IMR-90 (cell line): ENCODE results near the gene DMD. TPM values are rescaled to one million over a fixed set of nuclear protein-coding genes. Genes with fewer than 3 reads are reported as not detected.

ENCODE experiments used
- ATAC-seq: fragments of 200-7000 bp; cut with Tn5 transposase; 2 replicates; pipeline ENCODE4 v1.9.1; 2020; ENCODE audit warnings: low read depth, mild to moderate bottlenecking, moderate library complexity
- BruUV-seq: library from RNA; stranded (reverse); fragments of 400-500 nt; replicated peaks from 2 replicates; lab custom pipeline; 2021; lab: Mats Ljungman, UMichigan
- CTCF ChIA-PET: fragments of 300-600 bp; formaldehyde crosslinking; extraction: SDS; loops from one replicate; lab custom pipeline; 2021; ENCODE audit warnings: antibody characterized with exemption; lab: Yijun Ruan, JAX
- POLR2A ChIA-PET: fragments of 300-600 bp; sonication (Branson Sonifier 250); formaldehyde crosslinking; loops from one replicate; lab custom pipeline; 2022; ENCODE audit warnings: antibody characterized with exemption; ENCODE audit not compliant: unreplicated experiment; lab: Charles Lee
- DNase-seq: peaks from one replicate; pipeline ENCODE4 v3.0.0; 2013
- H2AFZ ChIP-seq: replicated peaks from 2 replicates; pipeline ENCODE3; 2013; ENCODE audit warnings: low read length, mild to moderate bottlenecking; ENCODE audit not compliant: poor library complexity
- H2AK5ac ChIP-seq: 2 replicates; pipeline ENCODE4 v1.6.1; 2013; ENCODE audit warnings: low read depth, low read length, inconsistent platforms
- H2AK9ac ChIP-seq: replicated peaks from 2 replicates; pipeline ENCODE3; 2013; ENCODE audit warnings: mild to moderate bottlenecking, low read depth, low read length, moderate library complexity; ENCODE audit not compliant: poor library complexity
- H2BK120ac ChIP-seq: 2 replicates; pipeline ENCODE4 v1.6.1; 2013; ENCODE audit warnings: low read depth, low read length, inconsistent platforms
- H2BK15ac ChIP-seq: 3 replicates; pipeline ENCODE4 v1.6.1; 2013; ENCODE audit warnings: low read depth, low read length, inconsistent platforms
- H2BK20ac ChIP-seq: 2 replicates; pipeline ENCODE4 v1.6.1; 2013; ENCODE audit warnings: low read depth, mild to moderate bottlenecking, inconsistent platforms, low read length, moderate library complexity
- H2BK5ac ChIP-seq: 2 replicates; pipeline ENCODE4 v1.6.1; 2013; ENCODE audit warnings: mild to moderate bottlenecking, low read depth, low read length, inconsistent platforms; ENCODE audit not compliant: poor library complexity, severe bottlenecking
- H3K14ac ChIP-seq: replicated peaks from 2 replicates; pipeline ENCODE4 v1.6.1; 2013; ENCODE audit warnings: low read depth, low read length, inconsistent platforms
- H3K18ac ChIP-seq: 2 replicates; pipeline ENCODE4 v1.6.1; 2013; ENCODE audit warnings: low read depth, low read length, control low read depth
- H3K23ac ChIP-seq: 2 replicates; pipeline ENCODE4 v1.6.1; 2013; ENCODE audit warnings: low read depth, low read length, inconsistent platforms
- H3K27ac ChIP-seq: 2 replicates; pipeline ENCODE4 v1.5.1; 2013; ENCODE audit warnings: mild to moderate bottlenecking, control low read depth, low read length; ENCODE audit not compliant: insufficient read depth
- H3K27me3 ChIP-seq: 2 replicates; pipeline ENCODE4 v1.6.1; 2013; ENCODE audit warnings: low read length; ENCODE audit not compliant: control insufficient read depth, insufficient read depth
- H3K36me3 ChIP-seq: 2 replicates; pipeline ENCODE4 v1.6.1; 2013; ENCODE audit warnings: low read length, mixed read lengths; ENCODE audit not compliant: control insufficient read depth, insufficient read depth
- H3K4ac ChIP-seq: 2 replicates; pipeline ENCODE4 v1.6.1; 2013; ENCODE audit warnings: low read depth, low read length, inconsistent platforms
- H3K4me1 ChIP-seq: 2 replicates; pipeline ENCODE4 v1.6.1; 2013; ENCODE audit warnings: low read length, mixed read lengths; ENCODE audit not compliant: control insufficient read depth, insufficient read depth
- H3K4me2 ChIP-seq: 2 replicates; pipeline ENCODE4 v1.6.1; 2013; ENCODE audit warnings: low read depth, mild to moderate bottlenecking, control low read depth, low read length, moderate library complexity
- H3K4me3 ChIP-seq: 2 replicates; pipeline ENCODE4 v1.5.1; 2013; ENCODE audit warnings: low read depth, mild to moderate bottlenecking, control low read depth, low read length, moderate library complexity; ENCODE audit not compliant: insufficient read depth
- H3K56ac ChIP-seq: 2 replicates; pipeline ENCODE4 v1.6.1; 2013; ENCODE audit warnings: low read length, inconsistent platforms; ENCODE audit not compliant: insufficient read depth; ENCODE audit errors: extremely low read depth
- H3K79me1 ChIP-seq, 2 experiments: 2 replicates each; pipeline ENCODE4 v1.6.1; 2013; ENCODE audit warnings: low read length in 2 of 2, inconsistent platforms in 1 of 2, low read depth in 1 of 2
- H3K9ac ChIP-seq: 2 replicates; pipeline ENCODE4 v1.6.1; 2013; ENCODE audit warnings: low read depth, low read length, control low read depth
- H3K9me1 ChIP-seq: 2 replicates; pipeline ENCODE4 v1.6.1; 2013; ENCODE audit warnings: low read length, inconsistent platforms; ENCODE audit not compliant: insufficient read depth
- H3K9me3 ChIP-seq: 2 replicates; pipeline ENCODE4 v1.6.1; 2013; ENCODE audit warnings: low read length; ENCODE audit not compliant: control insufficient read depth, insufficient read depth
- H4K20me1 ChIP-seq: 2 replicates; pipeline ENCODE4 v1.6.1; 2013; ENCODE audit warnings: low read length, inconsistent platforms; ENCODE audit not compliant: insufficient read depth
- H4K5ac ChIP-seq: 2 replicates; pipeline ENCODE4 v1.6.1; 2013; ENCODE audit warnings: mild to moderate bottlenecking, low read depth, low read length, control low read depth
- H4K8ac ChIP-seq, 2 experiments: 2 replicates each; pipeline ENCODE4 v1.6.1; 2013; ENCODE audit warnings: low read depth in 2 of 2, low read length in 2 of 2, control low read depth in 1 of 2, inconsistent platforms in 1 of 2
- H4K91ac ChIP-seq: 2 replicates; pipeline ENCODE4 v1.6.1; 2013; ENCODE audit warnings: low read depth, low read length, inconsistent platforms; ENCODE audit not compliant: insufficient read depth
- CEBPB ChIP-seq: IDR thresholded peaks from 2 replicates; pipeline ENCODE4 v1.6.1; 2012; ENCODE audit warnings: low read depth, low read length, improper control_type of control experiment
- FOS ChIP-seq: fragments of 150-350 bp; IDR thresholded peaks from 2 replicates; pipeline ENCODE4 v1.6.1; 2016; ENCODE audit warnings: low read depth, low read length
- SMC3 ChIP-seq: fragments of 150-350 bp; IDR thresholded peaks from 2 replicates; pipeline ENCODE4 v1.6.1; 2016; ENCODE audit warnings: low read depth, mild to moderate bottlenecking, antibody characterized with exemption, low read length, moderate library complexity
- WGBS, 2 experiments: methylation state at CpG; one replicate each; pipeline versions ENCODE4 v1.1.5 to v1.1.7; 2013; ENCODE audit warnings: missing lambda C conversion rate in 2 of 2; ENCODE audit not compliant: insufficient read length in 1 of 2; ENCODE audit errors: extremely low coverage in 2 of 2; 5-methylcytosine and 5-hydroxymethylcytosine counted together
- dilution Hi-C: fragments of 300-500 bp; cut with HindIII; formaldehyde crosslinking; loops from one replicate; pipeline ENCODE4 v1.14.3; 2018; ENCODE audit warnings: low sequenced_read_pairs; ENCODE audit not compliant: unreplicated experiment
- in situ Hi-C: fragments of 300-500 bp; cut with MboI; formaldehyde crosslinking; loops from 3 replicates; pipeline ENCODE4 v1.14.3; 2019; ENCODE audit warnings: low sequenced_read_pairs, inconsistent platforms, mixed read lengths
- intact Hi-C: fragments of 100-400 bp; cut with micrococcal nuclease; formaldehyde crosslinking; loops from 2 replicates; pipeline ENCODE4 v1.10.0; 2022
- polyA plus RNA-seq, 3 experiments: library from polyadenylated mRNA; depleted of rRNA; stranded (reverse); fragments of >200 nt; gene quantifications; 2 replicates each; pipeline ENCODE4 v1.2.3, GENCODE V29; 2012; ENCODE audit warnings: low replicate concordance in 1 of 3
- total RNA-seq: library from RNA; depleted of rRNA; stranded (reverse); fragments of >200 nt; gene quantifications from 2 replicates; pipeline ENCODE4 v1.2.3, GENCODE V29; 2012

DMD gene
- total and polyA plus RNA-seq, 2 of the 4 experiments (the other 2 are of a cell fraction) = 6.6 to 11.8 TPM

DNA sequence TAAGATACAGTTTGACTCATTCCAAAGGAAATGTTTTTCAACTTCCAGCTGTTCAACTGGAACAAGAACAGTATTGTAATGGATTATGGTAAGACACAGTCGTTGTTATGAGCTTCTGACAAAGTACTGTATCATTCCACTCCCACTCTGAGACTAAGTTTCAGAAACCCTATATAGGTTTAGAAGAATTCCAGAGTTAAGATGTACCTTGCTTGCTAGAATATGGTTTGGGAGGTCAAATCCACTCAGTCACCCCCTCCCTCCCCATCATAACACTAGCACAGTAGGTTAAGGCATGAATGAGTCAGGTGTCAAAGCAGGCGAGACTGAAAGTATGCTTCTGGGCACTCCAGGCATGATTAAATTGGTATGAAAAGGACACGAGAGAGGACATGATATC is 339.7 kb downstream of the DMD start:
- no TSS peak for BruUV-seq
- no peak overlapping the region for H3K4ac ChIP-seq
- H2AK9ac ChIP-seq = no peak overlapping the region
- DNase-seq = peak; percentile 35
- no peaks in the 10 kb centered on the region for H4K20me1 ChIP-seq
- no peak overlapping the region for H2AFZ ChIP-seq
- no peak overlapping the region for H3K14ac ChIP-seq
- ATAC-seq = peak; percentile 57
- H3K4me2 ChIP-seq = no peak overlapping the region
- TF ChIP-seq FOS = no peak
- no peak for TF ChIP-seq SMC3
- peak; percentile 14; the same call in 1 of the 2 replicates for TF ChIP-seq CEBPB
- no CpG with 5 or more reads among the region's 3 CpGs for WGBS, 2 experiments
- H2BK15ac ChIP-seq = no peak overlapping the region
- POLR2A ChIA-PET = no interaction called here
- no peak overlapping the region for H2AK5ac ChIP-seq
- no peaks in the 10 kb centered on the region for H3K27me3 ChIP-seq
- no peaks in the 10 kb centered on the region for H3K36me3 ChIP-seq
- no peak overlapping the region for H3K9ac ChIP-seq
- dilution Hi-C loops (no loop called here), intact Hi-C loops (no loop called here), in situ Hi-C loops (no loop called here)
- H3K56ac ChIP-seq = no peak overlapping the region
- H4K91ac ChIP-seq = no peak overlapping the region
- no peaks in the 10 kb centered on the region for H3K9me3 ChIP-seq
- H4K5ac ChIP-seq = no peak overlapping the region
- H2BK20ac ChIP-seq = no peak overlapping the region
- no peaks in the 10 kb centered on the region; the same call in 1 of the 2 replicates for H3K4me1 ChIP-seq
- CTCF ChIA-PET = no interaction called here
- H3K9me1 ChIP-seq = no peaks in the 10 kb centered on the region
- no peak overlapping the region for H3K18ac ChIP-seq
- no peak overlapping the region for H4K8ac ChIP-seq
- no peak overlapping the region for H2BK5ac ChIP-seq
- no peak overlapping the region for H3K4me3 ChIP-seq
- no peak overlapping the region for H2BK120ac ChIP-seq
- no peak overlapping the region for H3K23ac ChIP-seq
- H3K79me1 ChIP-seq = no peaks in the 10 kb centered on the region
- no peak overlapping the region for H3K27ac ChIP-seq
